PC-9 (cell line): ENCODE measurements around the gene ARID5B. TPM values are rescaled to one million over a fixed set of nuclear protein-coding genes. Genes with fewer than 3 reads are reported as not detected.

Source experiments
- BruUV-seq: library from RNA; stranded (reverse); fragments of 400-500 nt; replicated peaks from 2 replicates; lab custom pipeline; 2021; lab: Mats Ljungman, UMichigan
- CTCF ChIA-PET: fragments of 300-600 bp; sonication (Branson Sonifier 250); formaldehyde crosslinking; loops from one replicate; lab custom pipeline; 2022; ENCODE audit warnings: antibody characterized with exemption; lab: Charles Lee
- POLR2A ChIA-PET: fragments of 300-600 bp; sonication (Branson Sonifier 250); formaldehyde crosslinking; loops from one replicate; lab custom pipeline; 2022; ENCODE audit warnings: antibody characterized with exemption; ENCODE audit not compliant: unreplicated experiment; lab: Charles Lee
- DNase-seq, 2 experiments: peaks; one replicate each; pipeline versions ENCODE4 v3.0.0 to v3.0.0-alpha.2; 2015 to 2022; ENCODE audit warnings: mixed read lengths in 1 of 2
- H2AFZ ChIP-seq: fragments of 200-600 bp; sonication (generic); 2 replicates; pipeline ENCODE4 v1.8.1; 2017; ENCODE audit warnings: antibody characterized with exemption
- H3F3A ChIP-seq: fragments of 200-600 bp; sonication (generic); 2 replicates; pipeline ENCODE4 v1.8.1; 2017; ENCODE audit warnings: antibody characterized with exemption, mild to moderate bottlenecking, low read depth; ENCODE audit not compliant: insufficient read depth
- H3K27ac ChIP-seq: fragments of 200-600 bp; sonication (generic); 2 replicates; pipeline ENCODE4 v1.6.1; 2016; ENCODE audit warnings: mixed run types
- H3K27me3 ChIP-seq: fragments of 200-600 bp; sonication (generic); 2 replicates; pipeline ENCODE4 v1.6.1; 2016; ENCODE audit warnings: low read depth, mixed run types; ENCODE audit not compliant: insufficient read depth
- H3K36me3 ChIP-seq: fragments of 200-600 bp; sonication (generic); 2 replicates; pipeline ENCODE4 v1.6.1; 2016; ENCODE audit warnings: low read depth, mixed run types
- H3K4me1 ChIP-seq: fragments of 200-600 bp; sonication (generic); replicated peaks from 2 replicates; pipeline ENCODE4 v1.6.1; 2016; ENCODE audit warnings: mixed run types; ENCODE audit not compliant: insufficient read depth
- H3K4me2 ChIP-seq: fragments of 200-600 bp; sonication (generic); 2 replicates; pipeline ENCODE4 v1.6.1; 2017; ENCODE audit warnings: mixed run types
- H3K4me3 ChIP-seq: fragments of 200-600 bp; sonication (generic); 2 replicates; pipeline ENCODE4 v1.6.1; 2016; ENCODE audit warnings: mixed run types
- H3K79me2 ChIP-seq: fragments of 200-600 bp; sonication (generic); 2 replicates; pipeline ENCODE4 v1.6.1; 2017; ENCODE audit warnings: low read depth, mixed run types
- H3K9me2 ChIP-seq: fragments of 200-600 bp; sonication (generic); 2 replicates; pipeline ENCODE4 v1.8.1; 2017; ENCODE audit warnings: mild to moderate bottlenecking; ENCODE audit not compliant: insufficient read depth
- H3K9me3 ChIP-seq: fragments of 200-600 bp; sonication (generic); 2 replicates; pipeline ENCODE4 v1.8.1; 2016; ENCODE audit warnings: low read depth; ENCODE audit not compliant: insufficient read depth
- H4K20me1 ChIP-seq: fragments of 200-600 bp; sonication (generic); 2 replicates; pipeline ENCODE4 v1.8.1; 2017; ENCODE audit not compliant: insufficient read depth
- CTCF ChIP-seq: fragments of 200-600 bp; sonication (generic); conservative IDR thresholded peaks from 2 replicates; pipeline ENCODE4 v1.6.1; 2017; ENCODE audit warnings: mixed run types, antibody characterized with exemption, mild to moderate bottlenecking, moderate library complexity
- EZH2 ChIP-seq: fragments of 200-600 bp; sonication (generic); IDR thresholded peaks from 2 replicates; pipeline ENCODE4 v1.8.0; 2017; ENCODE audit warnings: antibody characterized with exemption, low read depth
- intact Hi-C: fragments of 100-400 bp; cut with micrococcal nuclease; formaldehyde crosslinking; loops from one replicate; pipeline ENCODE4 v1.10.0; 2022; ENCODE audit not compliant: unreplicated experiment
- total RNA-seq: library from RNA; stranded (reverse); gene quantifications from 2 replicates; pipeline ENCODE4 v1.2.3, GENCODE V29; 2021

Gene ARID5B
- total RNA-seq, 1 experiment from 2014 or later, result 7.4 TPM

GRCh38 chr10:61950449-61951143 is 49.1 kb downstream of the ARID5B start:
- POLR2A ChIA-PET, result no interaction called here
- Histone ChIP-seq H3K9me3 (no peaks in the 10 kb centered on the region), H3K79me2 (no peaks in the 10 kb centered on the region), H3F3A (no peaks in the 10 kb centered on the region), H4K20me1 (no peaks in the 10 kb centered on the region), H3K9me2 (no peaks in the 10 kb centered on the region), H2AFZ (no peak overlapping the region), H3K36me3 (no peaks in the 10 kb centered on the region), H3K4me1 (no peaks in the 10 kb centered on the region; the same call in 1 of the 2 replicates), H3K4me3 (no peak overlapping the region), H3K27ac (no peak overlapping the region), H3K4me2 (no peak overlapping the region), H3K27me3 (no peaks in the 10 kb centered on the region)
- DNase-seq, result no peak
- CTCF ChIA-PET, result no interaction called here
- TF ChIP-seq CTCF, result no peak
- no peak for TF ChIP-seq EZH2
- BruUV-seq, result no TSS peak
- intact Hi-C loops, result no loop called here

GRCh38 chr10:61951144-61951483 is 49.6 kb downstream of the ARID5B start:
- BruUV-seq, result no TSS peak

GRCh38 chr10:61952028-61952674 is 50.7 kb downstream of the ARID5B start:
- H3K27me3 ChIP-seq, result no peaks in the 10 kb centered on the region
- BruUV-seq, result no TSS peak
- no peaks in the 10 kb centered on the region for H3K36me3 ChIP-seq
- H3K4me2 ChIP-seq, result no peak overlapping the region
- CTCF ChIA-PET, result no interaction called here
- H4K20me1 ChIP-seq, result no peaks in the 10 kb centered on the region
- no peaks in the 10 kb centered on the region for H3F3A ChIP-seq
- intact Hi-C loops, result no loop called here
- no peak for DNase-seq
- H3K9me2 ChIP-seq, result no peaks in the 10 kb centered on the region
- no peak overlapping the region for H3K27ac ChIP-seq
- no peaks in the 10 kb centered on the region for H3K9me3 ChIP-seq
- POLR2A ChIA-PET, result interaction anchor here (0.6 kb wide), 1 partner anchor 15 kb away, joined by 3 read pairs; no protein-coding TSS in a partner anchor
- H2AFZ ChIP-seq, result no peak overlapping the region
- TF ChIP-seq CTCF (no peak), EZH2 (no peak)
- H3K79me2 ChIP-seq, result no peaks in the 10 kb centered on the region
- no peak overlapping the region for H3K4me3 ChIP-seq
- H3K4me1 ChIP-seq, result no peaks in the 10 kb centered on the region

More at GRCh38 chr10:61951144-61951483, 49.6 kb downstream of the ARID5B start:
- Histone ChIP-seq H3K9me3 (no peaks in the 10 kb centered on the region), H3K4me2 (no peak overlapping the region), H3K4me1 (no peaks in the 10 kb centered on the region), H3K79me2 (no peaks in the 10 kb centered on the region), H3K36me3 (no peaks in the 10 kb centered on the region), H2AFZ (no peak overlapping the region), H3K9me2 (no peaks in the 10 kb centered on the region), H3K4me3 (no peak overlapping the region), H3K27me3 (no peaks in the 10 kb centered on the region), H4K20me1 (no peaks in the 10 kb centered on the region), H3F3A (no peaks in the 10 kb centered on the region), H3K27ac (no peak overlapping the region)
- POLR2A ChIA-PET, result no interaction called here
- CTCF ChIA-PET, result no interaction called here
- no peak for DNase-seq
- intact Hi-C loops, result no loop called here
- TF ChIP-seq EZH2, result no peak
- no peak for TF ChIP-seq CTCF
